Hepatocyte (in vitro differentiated cells): ENCODE results near the gene CFAP91. TPM values are rescaled to one million over a fixed set of nuclear protein-coding genes. Genes with fewer than 3 reads are reported as not detected.
"Not testable (repeated sequence)": the region's sequence is repeated elsewhere in the genome, so short reads cannot be mapped to it uniquely, and the experiment has no call there.

Experiments
- DNase-seq: peaks from one replicate; pipeline ENCODE4 v3.0.0-alpha.2; 2016; ENCODE audit warnings: low spot score
- H2AFZ ChIP-seq: fragments of 200-600 bp; sonication (generic); 2 replicates; pipeline ENCODE4 v1.6.0; 2016; ENCODE audit warnings: antibody characterized with exemption, mild to moderate bottlenecking
- H3K27ac ChIP-seq: fragments of 200-600 bp; sonication (generic); 2 replicates; pipeline ENCODE4 v1.5.1; 2016; ENCODE audit warnings: mild to moderate bottlenecking
- H3K27me3 ChIP-seq: fragments of 200-600 bp; sonication (generic); 2 replicates; pipeline ENCODE4 v1.6.1; 2016
- H3K36me3 ChIP-seq: fragments of 200-600 bp; sonication (generic); replicated peaks from 2 replicates; pipeline ENCODE4 v1.5.1; 2016; ENCODE audit warnings: low read depth; ENCODE audit not compliant: insufficient read depth
- H3K4me1 ChIP-seq: fragments of 200-600 bp; sonication (generic); 2 replicates; pipeline ENCODE4 v1.5.1; 2016; ENCODE audit warnings: mild to moderate bottlenecking, moderate library complexity; ENCODE audit not compliant: insufficient read depth
- H3K4me2 ChIP-seq: fragments of 200-600 bp; sonication (generic); 2 replicates; pipeline ENCODE4 v1.6.0; 2016
- H3K4me3 ChIP-seq: fragments of 200-600 bp; sonication (generic); 2 replicates; pipeline ENCODE4 v1.5.1; 2016; ENCODE audit warnings: mild to moderate bottlenecking
- H3K79me2 ChIP-seq: fragments of 200-600 bp; sonication (generic); 2 replicates; pipeline ENCODE4 v1.6.0; 2017; ENCODE audit warnings: mild to moderate bottlenecking
- H3K9me2 ChIP-seq: fragments of 200-600 bp; sonication (generic); replicated peaks from 2 replicates; pipeline ENCODE4 v1.6.0; 2017; ENCODE audit warnings: mild to moderate bottlenecking; ENCODE audit not compliant: insufficient read depth
- H3K9me3 ChIP-seq: fragments of 200-600 bp; sonication (generic); 2 replicates; pipeline ENCODE4 v1.5.1; 2016; ENCODE audit warnings: low read depth, mild to moderate bottlenecking
- H4K20me1 ChIP-seq: fragments of 200-600 bp; sonication (generic); 2 replicates; pipeline ENCODE4 v1.6.0; 2016; ENCODE audit warnings: mild to moderate bottlenecking; ENCODE audit not compliant: insufficient read depth, poor library complexity, severe bottlenecking
- EZH2 ChIP-seq: fragments of 200-600 bp; sonication (generic); IDR thresholded peaks from 2 replicates; pipeline ENCODE4 v1.6.1; 2016; ENCODE audit warnings: antibody characterized with exemption, mild to moderate bottlenecking, borderline replicate concordance
- EZH2phosphoT487 ChIP-seq: fragments of 200-600 bp; sonication (generic); IDR thresholded peaks from one replicate; pipeline ENCODE4 v1.6.1; 2018; ENCODE audit warnings: antibody characterized with exemption, mild to moderate bottlenecking, low read depth, moderate library complexity; ENCODE audit not compliant: unreplicated experiment, severe bottlenecking
- WGBS: methylation state at CpG from one replicate; pipeline ENCODE4 v1.1.6; 2016; ENCODE audit warnings: low lambda C conversion rate; ENCODE audit errors: missing lambda C conversion rate; 5-methylcytosine and 5-hydroxymethylcytosine counted together
- polyA plus RNA-seq: library from polyadenylated mRNA; unstranded; fragments of >200 nt; fragmentation: Nextera tagmentation; extraction: Ambion mirVana; gene quantifications from 2 replicates; pipeline ENCODE4 v1.2.1, GENCODE V29; 2016
- total RNA-seq: library from RNA; depleted of rRNA; stranded (reverse); fragments of >200 nt; gene quantifications from 2 replicates; pipeline ENCODE4 v1.2.3, GENCODE V29; 2014
- TF ChIP-seq, protein P1 (sequence below): fragments of 200-600 bp; sonication (generic); IDR thresholded peaks from 2 replicates; pipeline ENCODE4 v1.5.1; 2016; ENCODE audit warnings: antibody characterized with exemption, mild to moderate bottlenecking; ENCODE audit not compliant: poor library complexity

The CFAP91 gene
- total and polyA plus RNA-seq, 2 experiments from 2014 or later, result 1.4 TPM; not detected in 1

DNA sequence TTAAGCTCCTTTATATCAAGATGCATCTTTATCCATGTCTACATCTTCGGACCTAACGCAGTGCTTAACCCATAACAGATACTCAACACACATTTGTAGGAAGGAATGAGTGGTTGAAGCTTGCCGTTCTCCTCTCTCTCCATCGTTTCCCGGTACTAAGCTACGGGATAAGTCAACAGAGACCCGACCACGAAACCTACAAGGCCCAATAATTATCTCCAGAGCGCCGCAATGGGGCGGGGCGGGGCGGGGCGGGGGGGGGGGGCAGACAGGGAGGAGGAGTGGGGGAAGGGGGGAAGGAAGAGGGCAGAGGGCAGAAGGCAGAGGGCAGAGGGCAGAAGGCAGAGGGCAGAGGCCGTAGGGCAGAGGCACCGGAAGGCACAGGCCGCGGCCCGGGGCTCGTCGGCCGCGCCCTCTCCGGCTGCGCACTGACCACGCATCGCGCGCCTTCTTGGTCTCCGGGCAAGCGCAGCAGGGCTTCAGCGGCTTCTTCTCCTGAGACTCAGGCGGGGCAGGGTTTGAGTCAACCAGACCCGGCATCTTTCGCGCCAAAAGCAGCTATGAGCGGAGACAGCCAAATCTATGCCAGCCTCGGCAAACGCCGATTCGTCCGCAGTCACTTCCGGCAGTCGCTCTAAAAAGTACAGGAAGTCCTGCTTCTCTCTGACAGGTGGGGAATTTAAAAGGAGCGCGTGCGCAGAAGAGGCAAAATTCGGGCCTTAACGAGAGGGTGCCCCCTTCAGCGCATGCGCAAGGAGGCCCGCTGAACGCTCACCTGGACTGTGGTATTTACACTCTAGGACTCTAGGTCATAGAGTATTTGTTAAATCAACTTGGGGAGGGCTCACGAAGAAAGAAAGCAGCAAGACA is 25.8 kb upstream of the CFAP91 start, which contains the start of gene COX17:
Gene COX17 (minus strand): TSS at position 636 of the 870 bp plus-strand sequence. CDS start 96 bp downstream, at position 540.
- no peak for TF ChIP-seq EZH2phosphoT487
- TF ChIP-seq EZH2, result no peak
- TF ChIP-seq, protein P1, sequence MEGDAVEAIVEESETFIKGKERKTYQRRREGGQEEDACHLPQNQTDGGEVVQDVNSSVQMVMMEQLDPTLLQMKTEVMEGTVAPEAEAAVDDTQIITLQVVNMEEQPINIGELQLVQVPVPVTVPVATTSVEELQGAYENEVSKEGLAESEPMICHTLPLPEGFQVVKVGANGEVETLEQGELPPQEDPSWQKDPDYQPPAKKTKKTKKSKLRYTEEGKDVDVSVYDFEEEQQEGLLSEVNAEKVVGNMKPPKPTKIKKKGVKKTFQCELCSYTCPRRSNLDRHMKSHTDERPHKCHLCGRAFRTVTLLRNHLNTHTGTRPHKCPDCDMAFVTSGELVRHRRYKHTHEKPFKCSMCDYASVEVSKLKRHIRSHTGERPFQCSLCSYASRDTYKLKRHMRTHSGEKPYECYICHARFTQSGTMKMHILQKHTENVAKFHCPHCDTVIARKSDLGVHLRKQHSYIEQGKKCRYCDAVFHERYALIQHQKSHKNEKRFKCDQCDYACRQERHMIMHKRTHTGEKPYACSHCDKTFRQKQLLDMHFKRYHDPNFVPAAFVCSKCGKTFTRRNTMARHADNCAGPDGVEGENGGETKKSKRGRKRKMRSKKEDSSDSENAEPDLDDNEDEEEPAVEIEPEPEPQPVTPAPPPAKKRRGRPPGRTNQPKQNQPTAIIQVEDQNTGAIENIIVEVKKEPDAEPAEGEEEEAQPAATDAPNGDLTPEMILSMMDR, result no peak
- Histone ChIP-seq H3K36me3 (no peaks in the 10 kb centered on the region), H3K27me3 (no peaks in the 10 kb centered on the region), H3K4me1 (peaks cover 5% of the 10 kb centered on the region), H3K4me2 (peak within 1 kb of the TSS; percentile 89), H4K20me1 (no peaks in the 10 kb centered on the region), H2AFZ (peak within 1 kb of the TSS; percentile 70), H3K9me2 (no peaks in the 10 kb centered on the region), H3K79me2 (peaks cover 22% of the 10 kb centered on the region), H3K9me3 (no peaks in the 10 kb centered on the region), H3K4me3 (peak within 1 kb of the TSS; percentile 64), H3K27ac (peak within 1 kb of the TSS; percentile 90)
- WGBS, result under 1% methylated on average over 49 of the region's 54 CpGs
- peak; percentile 98 for DNase-seq

DNA sequence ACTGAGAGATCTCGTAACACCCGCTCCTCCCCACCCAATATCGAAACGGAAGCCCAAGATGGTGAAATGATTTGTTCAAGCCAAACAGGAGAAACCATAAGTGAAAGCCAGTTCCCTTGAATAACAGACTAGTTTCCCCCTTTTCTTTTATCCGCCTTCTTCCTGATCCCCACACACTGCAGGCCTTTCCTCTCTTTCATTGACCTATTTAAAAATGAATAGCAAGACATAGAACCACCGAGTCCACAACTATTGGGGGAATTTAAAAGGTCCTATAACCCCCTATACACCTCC is 25.2 kb upstream of the CFAP91 start:
- Histone ChIP-seq H3K36me3 (no peaks in the 10 kb centered on the region), H3K4me1 (peaks cover 5% of the 10 kb centered on the region), H3K79me2 (peaks cover 20% of the 10 kb centered on the region), H3K4me2 (peak overlapping the region; percentile 66), H3K27me3 (no peaks in the 10 kb centered on the region), H3K9me3 (no peaks in the 10 kb centered on the region), H3K4me3 (no peak overlapping the region), H3K27ac (peak overlapping the region; percentile 70), H3K9me2 (no peaks in the 10 kb centered on the region), H2AFZ (peak overlapping the region; percentile 70), H4K20me1 (no peaks in the 10 kb centered on the region)
- no peak for DNase-seq
- no peak for TF ChIP-seq EZH2
- TF ChIP-seq, protein P1, result no peak
- TF ChIP-seq EZH2phosphoT487, result no peak
- 26% methylated on average over 6 of the region's 6 CpGs for WGBS

DNA sequence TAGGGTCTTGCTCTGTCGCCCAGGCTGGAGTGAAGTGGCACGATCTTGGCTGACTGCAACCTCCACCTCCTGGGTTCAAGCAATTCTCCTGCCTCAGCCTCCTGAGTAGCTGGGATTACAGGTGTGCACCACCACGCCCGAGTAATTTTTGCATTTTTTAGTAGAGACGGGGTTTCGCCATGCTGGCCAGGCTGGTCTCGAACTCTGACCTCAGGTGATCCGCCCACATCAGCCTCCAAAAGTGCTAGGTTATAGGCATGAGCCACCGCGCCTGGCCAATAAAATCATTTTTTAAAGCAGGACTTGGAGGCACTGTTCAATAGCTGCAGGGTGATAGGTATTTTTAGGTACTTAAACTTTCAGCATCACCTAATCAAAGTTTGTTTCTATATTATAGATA is 24.6 kb upstream of the CFAP91 start:
- not testable (repeated sequence) for DNase-seq, H3K4me3 ChIP-seq, H4K20me1 ChIP-seq, H2AFZ ChIP-seq, H3K4me2 ChIP-seq, H3K36me3 ChIP-seq, H3K9me2 ChIP-seq, H3K27ac ChIP-seq, H3K27me3 ChIP-seq, H3K9me3 ChIP-seq, H3K4me1 ChIP-seq
- WGBS, result 94% methylated on average over 10 of the region's 10 CpGs
- H3K79me2 ChIP-seq, result peaks cover 20% of the 10 kb centered on the region

DNA sequence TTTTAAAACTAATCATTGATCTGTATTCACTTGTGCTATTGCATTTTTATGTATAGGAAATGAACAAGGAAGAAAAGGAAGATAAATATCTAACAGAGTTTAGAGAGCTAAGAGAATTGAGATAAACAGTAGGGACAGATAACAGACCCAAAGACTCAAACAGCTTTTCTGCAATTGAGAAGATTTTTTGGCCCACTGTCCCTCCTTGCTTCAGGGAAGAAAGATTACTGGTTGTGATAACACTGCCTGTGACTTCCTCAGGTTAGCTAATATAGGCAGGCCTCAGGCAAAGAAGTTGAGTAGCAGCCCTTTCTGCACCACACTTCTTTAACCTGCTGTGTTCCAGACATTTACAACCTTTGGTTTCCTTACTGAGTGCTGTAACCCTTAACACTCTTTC is 22.9 kb upstream of the CFAP91 start:
- no peak overlapping the region for H3K4me2 ChIP-seq
- H3K27ac ChIP-seq, result no peak overlapping the region
- peaks cover 5% of the 10 kb centered on the region for H3K4me1 ChIP-seq
- peaks cover 19% of the 10 kb centered on the region for H3K79me2 ChIP-seq
- no peaks in the 10 kb centered on the region for H3K36me3 ChIP-seq
- no peaks in the 10 kb centered on the region for H3K9me2 ChIP-seq
- no peak overlapping the region for H3K4me3 ChIP-seq
- H3K27me3 ChIP-seq, result no peaks in the 10 kb centered on the region
- no peaks in the 10 kb centered on the region for H4K20me1 ChIP-seq
- no peak overlapping the region for H2AFZ ChIP-seq
- H3K9me3 ChIP-seq, result no peaks in the 10 kb centered on the region
- TF ChIP-seq EZH2 (no peak), EZH2phosphoT487 (no peak)
- TF ChIP-seq, protein P1, result no peak
- DNase-seq, result no peak
